CD4-positive, alpha-beta T cell treated with Interferon gamma for 1 hour (primary cell): ENCODE results near the gene P2RX6.
A peak's percentile ranks its signal among the peaks of the same experiment; 100 is the strongest.
"Not testable (repeated sequence)": the region's sequence is repeated elsewhere in the genome, so short reads cannot be mapped to it uniquely, and the experiment has no call there.

Experiments
- DNase-seq: peaks from one replicate; pipeline ENCODE4 v3.0.0-alpha.2; 2020

The P2RX6 gene

GRCh38 chr22:21034989-21035388 is 20.0 kb downstream of the P2RX6 start:
- no peak for DNase-seq

- no peak for DNase-seq
Measured at GRCh38 chr22:21038405-21038804, 23.4 kb downstream of the P2RX6 start.

DNA sequence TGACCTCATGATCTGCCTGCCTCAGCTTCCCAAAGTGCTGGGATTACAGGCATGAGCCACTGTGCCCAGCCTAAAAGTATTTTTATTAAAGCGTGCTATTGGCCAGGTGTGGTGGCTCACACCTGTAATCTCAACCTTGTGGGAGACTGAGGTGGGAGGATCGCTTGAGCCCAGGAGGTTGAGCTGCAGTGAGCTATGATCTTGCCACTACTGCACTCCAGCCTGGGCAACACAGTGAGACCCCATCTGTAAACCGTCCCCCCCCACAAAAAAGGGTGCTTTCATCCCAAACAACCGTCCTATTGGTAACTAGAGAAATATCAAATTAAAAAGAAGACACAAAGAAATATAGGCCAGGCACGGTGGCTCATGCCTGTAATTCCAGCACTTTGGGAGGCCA is 24.2 kb downstream of the P2RX6 start:
- not testable (repeated sequence) for DNase-seq

DNA sequence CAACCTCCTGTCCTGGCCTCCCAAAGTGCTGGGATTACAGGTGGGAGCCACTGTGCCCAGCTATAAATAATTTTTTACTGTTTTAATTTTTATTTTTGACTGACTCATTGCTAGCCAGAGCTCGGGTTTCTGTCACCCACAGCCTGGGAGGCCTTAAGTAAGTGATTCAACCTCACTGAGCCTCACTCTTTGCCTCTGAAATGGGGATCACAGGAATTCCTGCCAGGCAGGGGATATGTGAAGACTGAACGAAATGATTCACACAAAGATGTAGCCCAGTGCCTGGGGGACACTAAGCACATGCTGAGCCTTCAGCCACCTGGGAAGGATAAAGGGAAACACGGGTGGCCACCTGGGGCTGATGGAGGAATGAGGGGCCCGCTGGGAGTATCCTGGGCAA is 27.0 kb downstream of the P2RX6 start:
- DNase-seq, result no peak

- DNase-seq, result no peak
Measured at GRCh38 chr22:21042978-21043859, 28.3 kb downstream of the P2RX6 start.

DNA sequence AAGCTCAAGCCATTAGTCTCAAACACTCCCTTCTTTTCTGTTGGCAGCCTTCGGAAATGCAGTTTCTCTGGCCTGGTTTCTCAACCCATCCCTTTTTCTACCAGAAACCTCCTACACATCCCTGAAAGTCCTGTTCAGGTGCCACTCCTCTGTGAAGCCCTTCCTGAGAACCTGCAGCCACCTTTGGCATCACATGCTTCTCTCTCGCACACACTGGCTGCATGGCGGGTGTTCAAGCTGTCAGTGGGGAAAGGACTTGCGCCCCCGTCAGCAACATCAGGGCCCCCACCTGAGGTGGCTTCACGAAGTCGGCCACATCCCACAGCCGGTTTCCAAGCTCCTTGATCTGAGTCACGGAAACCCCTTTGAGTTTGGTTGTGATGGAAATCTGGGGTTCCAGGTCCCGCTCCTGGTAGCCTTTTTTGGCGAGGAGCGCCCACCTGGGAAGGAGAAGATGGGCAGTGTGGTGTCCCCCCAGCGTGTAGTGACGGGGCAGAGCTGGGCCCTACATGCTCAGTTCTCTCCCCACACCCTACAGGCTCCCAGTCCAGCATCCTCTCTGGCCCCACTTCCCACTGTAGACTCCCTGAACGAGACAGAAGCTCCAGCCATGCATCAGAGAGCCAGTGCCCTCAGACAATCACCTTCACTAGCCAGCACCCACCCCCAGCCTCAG is 29.0 kb downstream of the P2RX6 start:
- DNase-seq, result no peak

- no peak for DNase-seq
Measured at GRCh38 chr22:21044931-21045584, 30.1 kb downstream of the P2RX6 start.

GRCh38 chr22:21045585-21046294 is 30.8 kb downstream of the P2RX6 start, which contains the start of gene LRRC74B:
Gene LRRC74B, plus strand, starts transcription at chr22:21045946. Its CDS starts 41 bp downstream, at chr22:21045987.
- DNase-seq, result peak; percentile 81

- DNase-seq, result no peak
Measured at GRCh38 chr22:21047035-21047661, 32.2 kb downstream of the P2RX6 start.

- no peak for DNase-seq
Measured at GRCh38 chr22:21047730-21048129, 32.8 kb downstream of the P2RX6 start.

- DNase-seq, result not testable (repeated sequence)
Measured at GRCh38 chr22:21048448-21048847, 33.5 kb downstream of the P2RX6 start.

- DNase-seq, result not testable (repeated sequence)
Measured at GRCh38 chr22:21048965-21049364, 34.0 kb downstream of the P2RX6 start.

GRCh38 chr22:21051145-21051830 is 36.3 kb downstream of the P2RX6 start:
- DNase-seq, result no peak

GRCh38 chr22:21051831-21052400 is 37.0 kb downstream of the P2RX6 start:
- DNase-seq, result no peak

DNA sequence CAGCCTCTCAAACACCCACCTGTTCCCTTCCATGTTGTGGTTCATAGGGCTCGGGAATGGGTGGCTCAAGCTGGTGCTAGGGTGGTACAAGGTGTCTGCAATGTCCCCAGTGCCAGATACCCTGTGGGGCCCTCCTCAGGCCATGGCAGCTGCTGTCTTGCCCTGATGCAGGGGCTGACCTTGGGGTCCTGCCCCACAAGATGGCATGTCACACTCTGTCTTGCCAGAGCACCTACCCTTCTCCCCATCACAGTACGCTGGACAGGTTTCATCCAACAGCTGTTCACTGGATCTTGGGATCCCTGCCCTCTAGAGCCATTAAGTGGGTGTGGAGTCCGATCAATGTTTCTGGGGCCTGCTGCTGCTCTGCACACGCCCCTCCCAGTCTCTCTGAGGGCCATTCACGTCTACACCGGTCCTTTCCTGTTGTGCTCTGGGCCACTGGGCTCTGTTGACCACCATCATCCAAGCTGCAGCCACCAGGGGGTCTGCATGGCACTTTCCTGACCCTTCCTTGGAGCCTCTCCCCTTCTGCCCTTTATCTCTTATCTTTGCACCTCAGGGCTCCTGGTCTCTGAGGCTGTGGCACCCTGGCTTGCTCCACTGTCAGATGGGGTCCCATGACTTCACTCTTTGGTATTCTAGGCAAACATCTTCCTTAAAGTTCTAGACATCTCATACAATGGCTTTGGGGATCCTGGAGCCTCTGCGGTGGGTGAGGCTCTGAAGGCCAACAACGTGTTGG is 37.9 kb downstream of the P2RX6 start:
- DNase-seq, result no peak

DNA sequence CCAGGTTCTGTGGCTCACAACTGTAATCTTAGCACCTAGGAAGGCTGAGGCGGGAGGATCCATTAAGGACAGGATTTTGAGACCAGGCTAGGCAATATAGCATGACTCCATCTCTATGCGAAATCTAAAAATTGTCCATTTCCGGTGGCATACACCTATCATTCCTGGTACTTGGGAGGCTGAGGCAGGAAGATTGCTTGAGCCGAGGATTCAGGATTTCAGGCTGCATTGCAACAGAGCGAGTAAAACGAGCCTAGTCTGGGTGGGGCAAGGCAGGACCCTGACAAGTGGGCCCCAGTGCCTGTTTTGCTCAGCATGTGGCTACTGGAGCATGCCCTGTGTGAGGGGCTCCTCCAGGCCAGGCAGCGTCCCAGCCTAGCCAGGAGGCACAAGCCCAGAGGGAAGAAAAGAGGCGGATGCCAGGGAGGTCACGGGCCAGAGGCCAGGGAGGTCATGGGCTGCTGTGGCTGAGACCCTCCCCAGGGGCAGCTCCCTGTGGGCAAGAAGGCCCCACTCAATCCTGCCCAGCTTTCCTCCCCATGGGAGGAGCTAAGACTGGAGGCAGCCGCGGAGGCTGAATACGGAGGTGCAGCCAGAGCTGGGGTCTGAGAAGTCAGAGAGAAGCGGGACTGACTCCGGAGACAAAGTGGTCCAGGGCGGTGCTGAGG is 39.2 kb downstream of the P2RX6 start:
- no peak for DNase-seq

GRCh38 chr22:21054714-21055563 is 40.0 kb downstream of the P2RX6 start:
- no peak for DNase-seq

DNA sequence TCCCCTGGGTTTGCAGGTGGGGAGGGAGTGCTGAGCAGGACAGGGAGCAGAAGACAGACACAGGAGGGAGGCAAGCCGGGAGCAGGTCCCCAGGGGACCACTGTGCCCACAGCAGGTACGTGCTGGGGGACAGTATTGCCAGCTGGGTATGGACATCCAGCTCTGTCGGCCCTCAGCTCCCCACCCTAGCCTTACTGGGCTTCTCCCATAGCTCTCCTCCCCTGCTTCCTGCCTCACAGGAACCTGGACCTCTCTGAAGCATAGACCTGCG is 40.5 kb downstream of the P2RX6 start:
- no peak for DNase-seq

DNA sequence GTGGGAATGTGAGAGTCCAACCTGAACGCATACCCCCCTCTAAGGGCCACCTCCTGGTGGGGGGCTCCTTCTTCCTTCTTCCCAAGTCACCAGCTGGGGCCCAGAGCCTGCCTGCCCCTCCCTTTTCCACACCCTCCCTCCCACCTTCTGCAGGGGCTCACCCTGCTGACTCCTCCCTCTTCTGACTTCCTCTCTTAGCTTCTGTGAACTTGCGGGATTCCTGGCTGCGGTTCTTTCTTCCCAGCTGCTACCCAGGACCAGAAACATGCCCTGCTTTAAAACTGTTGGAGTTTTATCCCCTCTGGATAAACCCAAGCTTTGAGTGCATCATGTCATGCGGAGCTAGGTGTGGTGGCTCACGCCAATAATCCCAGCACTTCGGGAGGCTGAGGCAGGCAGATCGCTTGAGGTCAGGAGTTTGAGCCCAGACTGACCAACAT is 40.9 kb downstream of the P2RX6 start:
- no peak for DNase-seq
